Neuron (in vitro differentiated cells): ENCODE results near the gene NT5M.
A peak's percentile ranks its signal among the peaks of the same experiment; 100 is the strongest.
"Not testable (repeated sequence)": the region's sequence is repeated elsewhere in the genome, so short reads cannot be mapped to it uniquely, and the experiment has no call there.

Experiments
- H2AFZ ChIP-seq: one replicate; pipeline ENCODE4 v1.6.1; 2013; ENCODE audit warnings: low read depth, mild to moderate bottlenecking, inconsistent platforms, low read length, moderate library complexity
- H3K27me3 ChIP-seq: one replicate; pipeline ENCODE4 v1.6.1; 2013; ENCODE audit warnings: low read length; ENCODE audit not compliant: insufficient read depth
- H3K36me3 ChIP-seq: one replicate; pipeline ENCODE4 v1.6.1; 2013; ENCODE audit warnings: low read length; ENCODE audit not compliant: insufficient read depth
- H3K4me1 ChIP-seq: one replicate; pipeline ENCODE4 v1.6.1; 2013; ENCODE audit warnings: low read length; ENCODE audit not compliant: insufficient read depth
- H3K4me3 ChIP-seq: 2 replicates; pipeline ENCODE4 v1.5.1; 2013; ENCODE audit warnings: mild to moderate bottlenecking, low read length, moderate library complexity
- H3K9me3 ChIP-seq: one replicate; pipeline ENCODE4 v1.6.1; 2013; ENCODE audit warnings: low read length

NT5M gene

GRCh38 chr17:17303010-17303846, at the start of gene NT5M:
TSS of gene NT5M (plus strand) at chr17:17303373. CDS start at chr17:17303551, 178 bp downstream.
- no peaks in the 10 kb centered on the region for H3K9me3 ChIP-seq
- peaks cover 11% of the 10 kb centered on the region for H3K4me1 ChIP-seq
- H3K27me3 ChIP-seq: no peaks in the 10 kb centered on the region
- H3K36me3 ChIP-seq: no peaks in the 10 kb centered on the region
- peak within 1 kb of the TSS; percentile 70 for H2AFZ ChIP-seq
- peak within 1 kb of the TSS; percentile 69 for H3K4me3 ChIP-seq

- Histone ChIP-seq H3K27me3 (no peaks in the 10 kb centered on the region), H3K4me1 (no peaks in the 10 kb centered on the region), H3K4me3 (no peak overlapping the region), H3K9me3 (peaks cover 3% of the 10 kb centered on the region), H2AFZ (no peak overlapping the region), H3K36me3 (peaks cover 67% of the 10 kb centered on the region)
These were observed 49.8 kb upstream of the NT5M start for GRCh38 chr17:17253406-17253805.

- Histone ChIP-seq H3K27me3 (no peaks in the 10 kb centered on the region), H3K4me1 (no peaks in the 10 kb centered on the region), H2AFZ (no peak overlapping the region), H3K36me3 (peaks cover 68% of the 10 kb centered on the region), H3K9me3 (peaks cover 5% of the 10 kb centered on the region), H3K4me3 (no peak overlapping the region)
These were observed 49.1 kb upstream of the NT5M start for GRCh38 chr17:17254036-17254435.

GRCh38 chr17:17255689-17256088, 47.5 kb upstream of the NT5M start:
- not testable (repeated sequence) for H3K4me3 ChIP-seq, H3K27me3 ChIP-seq, H3K9me3 ChIP-seq, H3K4me1 ChIP-seq, H2AFZ ChIP-seq
- peaks cover 77% of the 10 kb centered on the region for H3K36me3 ChIP-seq

GRCh38 chr17:17256316-17256715, 46.9 kb upstream of the NT5M start:
- Histone ChIP-seq H3K36me3 (peaks cover 78% of the 10 kb centered on the region), H3K4me3 (no peak overlapping the region), H3K9me3 (peaks cover 5% of the 10 kb centered on the region), H2AFZ (no peak overlapping the region), H3K4me1 (no peaks in the 10 kb centered on the region), H3K27me3 (no peaks in the 10 kb centered on the region)

GRCh38 chr17:17258011-17258410, 45.2 kb upstream of the NT5M start:
- H3K27me3 ChIP-seq: no peaks in the 10 kb centered on the region
- peaks cover 5% of the 10 kb centered on the region for H3K9me3 ChIP-seq
- H2AFZ ChIP-seq: no peak overlapping the region
- peaks cover 78% of the 10 kb centered on the region for H3K36me3 ChIP-seq
- H3K4me1 ChIP-seq: no peaks in the 10 kb centered on the region
- no peak overlapping the region for H3K4me3 ChIP-seq

- Histone ChIP-seq H2AFZ (no peak overlapping the region), H3K36me3 (peaks cover 74% of the 10 kb centered on the region), H3K27me3 (no peaks in the 10 kb centered on the region), H3K4me3 (no peak overlapping the region), H3K4me1 (no peaks in the 10 kb centered on the region), H3K9me3 (peaks cover 5% of the 10 kb centered on the region)
These were observed 44.2 kb upstream of the NT5M start for GRCh38 chr17:17258998-17259397.

- Histone ChIP-seq H3K4me1 (no peaks in the 10 kb centered on the region), H3K9me3 (no peaks in the 10 kb centered on the region), H3K36me3 (peaks cover 72% of the 10 kb centered on the region), H3K27me3 (no peaks in the 10 kb centered on the region), H3K4me3 (no peak overlapping the region), H2AFZ (no peak overlapping the region)
These were observed 38.7 kb upstream of the NT5M start for GRCh38 chr17:17264430-17264829.

GRCh38 chr17:17269926-17270773, 33.0 kb upstream of the NT5M start:
- Histone ChIP-seq H3K9me3 (no peaks in the 10 kb centered on the region), H2AFZ (no peak overlapping the region), H3K4me3 (no peak overlapping the region), H3K4me1 (no peaks in the 10 kb centered on the region), H3K36me3 (peaks cover 65% of the 10 kb centered on the region), H3K27me3 (no peaks in the 10 kb centered on the region)

- H3K27me3 ChIP-seq: no peaks in the 10 kb centered on the region
- H3K36me3 ChIP-seq: peaks cover 35% of the 10 kb centered on the region
- H3K4me3 ChIP-seq: no peak overlapping the region
These were observed 27.2 kb upstream of the NT5M start for GRCh38 chr17:17275971-17276370.

GRCh38 chr17:17277431-17277830, 25.7 kb upstream of the NT5M start:
- not testable (repeated sequence) for H3K4me3 ChIP-seq, H3K27me3 ChIP-seq, H2AFZ ChIP-seq, H3K9me3 ChIP-seq
- Histone ChIP-seq H3K36me3 (peaks cover 30% of the 10 kb centered on the region), H3K4me1 (peaks cover 15% of the 10 kb centered on the region)

More at GRCh38 chr17:17275971-17276370, 27.2 kb upstream of the NT5M start:
- H2AFZ ChIP-seq: no peak overlapping the region
- peaks cover 11% of the 10 kb centered on the region for H3K4me1 ChIP-seq
- H3K9me3 ChIP-seq: no peaks in the 10 kb centered on the region

GRCh38 chr17:17279316-17279715, 23.9 kb upstream of the NT5M start:
- no peak overlapping the region for H2AFZ ChIP-seq
- H3K4me1 ChIP-seq: peaks cover 15% of the 10 kb centered on the region
- H3K36me3 ChIP-seq: peaks cover 18% of the 10 kb centered on the region
- peak overlapping the region; percentile 81 for H3K4me3 ChIP-seq
- no peaks in the 10 kb centered on the region for H3K9me3 ChIP-seq
- H3K27me3 ChIP-seq: no peaks in the 10 kb centered on the region
